DOHH2 (cell line): Measurements from ENCODE around the gene MLH3.

Source experiments
- H3F3A ChIP-seq: fragments of 200-600 bp; sonication (generic), shearing (Covaris generic); 2 replicates; pipeline ENCODE4 v1.6.0; 2016; ENCODE audit warnings: antibody characterized with exemption, mild to moderate bottlenecking; ENCODE audit not compliant: control insufficient read depth, insufficient read depth
- H3K27ac ChIP-seq: fragments of 200-600 bp; sonication (generic); 2 replicates; pipeline ENCODE4 v1.5.1; 2014; ENCODE audit warnings: low read depth, mild to moderate bottlenecking, low read length, moderate library complexity
- H3K27me3 ChIP-seq: fragments of 200-600 bp; sonication (generic); 2 replicates; pipeline ENCODE4 v1.6.1; 2014; ENCODE audit warnings: mild to moderate bottlenecking, low read length, mixed read lengths; ENCODE audit not compliant: control insufficient read depth
- H3K36me3 ChIP-seq: fragments of 200-600 bp; sonication (generic); 2 replicates; pipeline ENCODE4 v1.6.1; 2014; ENCODE audit warnings: mild to moderate bottlenecking, low read length, moderate library complexity, mixed read lengths; ENCODE audit not compliant: control insufficient read depth
- H3K4me1 ChIP-seq: fragments of 200-600 bp; sonication (generic); 2 replicates; pipeline ENCODE4 v1.6.1; 2014; ENCODE audit warnings: mild to moderate bottlenecking, low read length, mixed read lengths; ENCODE audit not compliant: control insufficient read depth
- H3K4me2 ChIP-seq: fragments of 200-600 bp; sonication (generic); 2 replicates; pipeline ENCODE4 v1.6.0; 2014; ENCODE audit warnings: mild to moderate bottlenecking, low read length, moderate library complexity
- H3K4me3 ChIP-seq: fragments of 200-600 bp; sonication (generic); 2 replicates; pipeline ENCODE4 v1.5.1; 2014; ENCODE audit warnings: mild to moderate bottlenecking, low read length, mixed read lengths
- H3K79me2 ChIP-seq: fragments of 200-600 bp; sonication (generic); 2 replicates; pipeline ENCODE4 v1.6.1; 2014; ENCODE audit warnings: mild to moderate bottlenecking, low read length, mixed read lengths; ENCODE audit not compliant: control insufficient read depth
- H3K9me2 ChIP-seq: fragments of 200-600 bp; sonication (generic); replicated peaks from 2 replicates; pipeline ENCODE4 v1.6.1; 2014; ENCODE audit warnings: mild to moderate bottlenecking, low read length, mixed read lengths; ENCODE audit not compliant: control insufficient read depth
- H3K9me3 ChIP-seq: fragments of 200-600 bp; sonication (generic); 2 replicates; pipeline ENCODE4 v1.6.1; 2014; ENCODE audit warnings: antibody characterized with exemption, low read length, mixed read lengths; ENCODE audit not compliant: control insufficient read depth, insufficient read depth
- H4K20me1 ChIP-seq: fragments of 200-600 bp; sonication (generic); 2 replicates; pipeline ENCODE4 v1.6.0; 2014; ENCODE audit warnings: low read depth, mild to moderate bottlenecking, antibody characterized with exemption, low read length, moderate library complexity; ENCODE audit not compliant: control insufficient read depth, insufficient read depth
- CTCF ChIP-seq: fragments of 200-600 bp; sonication (generic); IDR thresholded peaks from one replicate; pipeline ENCODE4 v1.5.1; 2014; ENCODE audit warnings: antibody characterized with exemption, mild to moderate bottlenecking, low read depth, low read length; ENCODE audit not compliant: poor library complexity, severe bottlenecking
- EZH2phosphoT487 ChIP-seq: fragments of 200-600 bp; sonication (generic); IDR thresholded peaks from 2 replicates; pipeline ENCODE4 v1.6.1; 2017; ENCODE audit warnings: borderline replicate concordance, mild to moderate bottlenecking, antibody characterized with exemption, low read length, moderate library complexity, mixed read lengths

Gene MLH3

GRCh38 chr14:75050852-75051555 lies at the start of gene MLH3:
MLH3 (minus strand) TSS chr14:75051467; CDS start chr14:75049655, 1,812 bp downstream.
- TF ChIP-seq CTCF (no peak), EZH2phosphoT487 (no peak)
- Histone ChIP-seq H3K4me3 (peak within 1 kb of the TSS; percentile 89), H3K27ac (peak within 1 kb of the TSS; percentile 20), H3K27me3 (no peaks in the 10 kb centered on the region), H3K9me2 (no peaks in the 10 kb centered on the region), H3K4me1 (peaks cover 26% of the 10 kb centered on the region), H3K9me3 (no peaks in the 10 kb centered on the region), H3K79me2 (peaks cover 43% of the 10 kb centered on the region), H3K36me3 (peaks cover 32% of the 10 kb centered on the region), H4K20me1 (no peaks in the 10 kb centered on the region), H3F3A (peaks cover 13% of the 10 kb centered on the region), H3K4me2 (peak within 1 kb of the TSS; percentile 93)

GRCh38 chr14:75098682-75099081 lies 47.4 kb upstream of the MLH3 start:
- Histone ChIP-seq H3K27me3 (no peaks in the 10 kb centered on the region), H3K4me1 (no peaks in the 10 kb centered on the region), H3K79me2 (no peaks in the 10 kb centered on the region), H3K9me3 (no peaks in the 10 kb centered on the region), H3K9me2 (no peaks in the 10 kb centered on the region), H3K27ac (no peak overlapping the region), H4K20me1 (no peaks in the 10 kb centered on the region), H3K36me3 (peaks cover 80% of the 10 kb centered on the region), H3K4me2 (no peak overlapping the region), H3F3A (no peaks in the 10 kb centered on the region), H3K4me3 (no peak overlapping the region)
- TF ChIP-seq CTCF (no peak), EZH2phosphoT487 (no peak)

GRCh38 chr14:75098212-75098611 lies 46.9 kb upstream of the MLH3 start:
- H3F3A ChIP-seq: no peaks in the 10 kb centered on the region
- no peak overlapping the region for H3K4me3 ChIP-seq
- no peaks in the 10 kb centered on the region for H4K20me1 ChIP-seq
- no peaks in the 10 kb centered on the region for H3K79me2 ChIP-seq
- no peak for TF ChIP-seq CTCF
- H3K27ac ChIP-seq: no peak overlapping the region
- H3K4me2 ChIP-seq: no peak overlapping the region
- H3K36me3 ChIP-seq: peaks cover 78% of the 10 kb centered on the region
- no peaks in the 10 kb centered on the region for H3K27me3 ChIP-seq
- H3K9me3 ChIP-seq: no peaks in the 10 kb centered on the region
- H3K4me1 ChIP-seq: no peaks in the 10 kb centered on the region
- no peaks in the 10 kb centered on the region for H3K9me2 ChIP-seq
